Large intestine (tissue), 3 donors: Measurements from ENCODE around the gene ASCC3. TPM values are rescaled to one million over a fixed set of nuclear protein-coding genes. Genes with fewer than 3 reads are reported as not detected.

ENCODE experiments used
- DNase-seq, 2 donors: peaks; one replicate each; pipeline versions ENCODE4 v3.0.0 to v3.0.0-alpha.2; 2013
- H3K27ac ChIP-seq: one replicate; pipeline ENCODE4 v1.5.1; 2013; ENCODE audit warnings: low read length
- H3K27me3 ChIP-seq: 2 replicates; pipeline ENCODE4 v1.6.1; 2013; ENCODE audit warnings: low read length; ENCODE audit not compliant: control insufficient read depth, insufficient read depth
- H3K36me3 ChIP-seq: 2 replicates; pipeline ENCODE4 v1.6.1; 2013; ENCODE audit warnings: low read length; ENCODE audit not compliant: control insufficient read depth, insufficient read depth
- H3K4me1 ChIP-seq: one replicate; pipeline ENCODE4 v1.6.1; 2013; ENCODE audit warnings: low read length; ENCODE audit not compliant: control insufficient read depth, insufficient read depth
- H3K4me3 ChIP-seq: one replicate; pipeline ENCODE4 v1.5.1; 2013; ENCODE audit warnings: low read length
- H3K9me3 ChIP-seq: one replicate; pipeline ENCODE4 v1.6.1; 2013; ENCODE audit warnings: mild to moderate bottlenecking, low read depth, low read length, moderate library complexity; ENCODE audit not compliant: control insufficient read depth
- WGBS: methylation state at CpG from one replicate; pipeline ENCODE4 v1.1.5; 2013; ENCODE audit warnings: low lambda C conversion rate; ENCODE audit not compliant: insufficient coverage; 5-methylcytosine and 5-hydroxymethylcytosine counted together
- polyA plus RNA-seq: library from polyadenylated mRNA; unstranded; fragments of 120-200 nt; gene quantifications from one replicate; pipeline ENCODE4 v1.2.1, GENCODE V29; 2013

Gene ASCC3
- polyA plus RNA-seq, 1 donor = 25.8 TPM

DNA sequence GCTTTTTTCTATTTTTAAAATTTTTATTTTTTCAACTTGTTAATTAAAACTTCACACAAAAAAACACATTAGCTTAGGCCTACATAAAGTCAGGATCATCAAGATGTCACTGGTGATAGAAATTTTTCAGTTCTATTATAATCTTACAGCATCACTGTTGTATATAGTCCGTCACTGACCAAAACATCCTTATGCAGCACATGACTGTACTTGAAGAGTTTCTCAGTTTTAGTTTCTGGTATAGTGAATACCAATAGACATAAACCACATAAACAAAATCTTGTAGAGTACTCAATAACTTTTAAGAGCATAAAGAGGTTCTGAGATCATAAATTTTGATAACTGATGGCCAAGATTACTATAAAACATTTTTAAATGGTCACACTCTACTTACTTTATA lies 71.8 kb downstream of the ASCC3 start:
- no peak for DNase-seq
- WGBS = no CpG with 5 or more reads among the region's 1 CpG
- no peaks in the 10 kb centered on the region for H3K27me3 ChIP-seq
- H3K27ac ChIP-seq = no peak overlapping the region
- H3K4me1 ChIP-seq = no peaks in the 10 kb centered on the region
- H3K4me3 ChIP-seq = no peak overlapping the region
- no peaks in the 10 kb centered on the region for H3K9me3 ChIP-seq
- peaks cover 2% of the 10 kb centered on the region for H3K36me3 ChIP-seq

DNA sequence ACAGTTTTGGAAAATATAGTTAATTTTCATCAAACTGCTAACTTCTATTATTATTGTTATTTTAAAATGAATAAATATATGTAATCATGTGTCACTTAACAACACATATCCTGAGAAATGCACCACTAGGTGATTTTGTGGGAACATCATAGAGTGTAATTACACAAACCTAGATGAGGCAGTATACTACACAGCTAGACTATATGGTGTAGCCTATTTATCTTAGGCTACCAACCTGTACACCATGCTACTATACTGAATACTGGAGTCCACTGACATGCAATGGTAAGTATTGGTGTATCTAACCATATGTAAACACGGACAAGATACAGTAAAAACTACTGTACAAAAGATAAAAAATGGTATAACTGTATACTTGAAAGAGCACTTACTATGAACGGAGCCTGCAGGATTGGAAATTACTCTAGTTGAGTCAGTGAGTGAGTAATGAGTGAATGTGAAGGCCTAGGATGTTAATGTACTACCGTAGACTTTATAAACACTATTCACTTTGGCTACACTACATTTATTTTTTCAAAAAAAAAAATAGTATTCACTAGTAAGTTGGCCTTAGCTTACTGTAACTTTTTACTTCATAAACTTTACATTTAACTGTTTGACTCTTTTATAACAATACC lies 72.4 kb downstream of the ASCC3 start:
- Histone ChIP-seq H3K4me3 (no peak overlapping the region), H3K4me1 (no peaks in the 10 kb centered on the region), H3K27ac (no peak overlapping the region), H3K9me3 (no peaks in the 10 kb centered on the region), H3K36me3 (peaks cover 2% of the 10 kb centered on the region), H3K27me3 (no peaks in the 10 kb centered on the region)
- DNase-seq = no peak
- 82% methylated on average over 3 of the region's 3 CpGs for WGBS

DNA sequence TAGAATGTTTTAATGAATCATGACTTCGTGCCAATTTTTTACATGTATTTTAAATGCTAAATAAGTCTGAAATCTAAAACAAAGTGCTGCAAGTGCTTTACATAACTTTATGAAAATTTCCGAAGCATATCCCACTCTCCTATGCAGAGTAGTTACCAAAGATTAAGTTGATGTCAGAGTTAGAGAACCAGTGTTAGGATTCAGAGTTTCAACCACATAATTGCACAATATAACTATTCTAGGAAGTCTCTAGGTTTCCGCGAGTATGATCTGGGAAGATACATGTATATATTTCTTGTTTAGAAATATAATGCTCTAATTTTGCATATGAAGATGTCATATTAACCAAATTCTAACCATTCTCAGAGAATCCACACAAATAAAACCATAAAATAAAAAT lies 74.8 kb downstream of the ASCC3 start:
- no peaks in the 10 kb centered on the region for H3K9me3 ChIP-seq
- WGBS = 100% methylated on average over 1 of the region's 4 CpGs
- H3K4me3 ChIP-seq = no peak overlapping the region
- peaks cover 2% of the 10 kb centered on the region for H3K36me3 ChIP-seq
- no peak overlapping the region for H3K27ac ChIP-seq
- no peaks in the 10 kb centered on the region for H3K4me1 ChIP-seq
- H3K27me3 ChIP-seq = no peaks in the 10 kb centered on the region
- DNase-seq = no peak

DNA sequence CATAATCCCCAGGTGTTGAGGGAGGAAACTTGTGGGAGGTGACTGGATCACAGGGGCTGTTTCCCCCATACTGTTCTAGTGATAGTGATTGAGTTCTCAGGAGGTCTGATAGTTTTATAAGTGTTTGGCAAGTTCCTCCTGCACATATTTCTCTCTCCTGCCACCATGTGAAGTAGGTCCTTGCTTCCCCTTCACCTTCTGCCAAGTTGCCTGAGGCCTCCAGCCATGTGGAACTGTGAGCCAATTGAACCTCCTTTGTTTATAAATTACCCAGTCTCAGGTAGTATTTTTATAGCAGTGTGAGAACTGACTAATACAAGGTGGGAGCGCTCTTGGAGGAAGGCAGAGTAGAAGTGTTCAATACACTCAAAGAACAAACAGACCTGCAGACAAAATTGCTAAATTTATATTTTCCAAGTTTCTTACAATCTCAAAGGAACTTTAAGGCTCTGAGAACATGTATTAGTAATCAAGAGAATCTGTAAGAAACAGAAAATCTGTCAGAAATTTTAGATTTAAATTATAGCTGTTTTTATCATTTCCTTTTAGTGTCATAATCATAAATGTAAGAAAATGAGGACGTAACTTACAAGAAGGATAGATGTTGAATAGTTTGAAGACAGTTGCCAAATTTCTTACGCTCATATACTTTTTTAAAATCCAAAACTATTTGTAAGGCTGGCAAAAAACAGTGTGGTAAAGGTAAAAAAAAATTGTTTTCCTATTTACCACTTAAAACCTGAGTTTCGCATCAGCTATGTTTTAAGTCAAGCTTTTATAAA lies 77.7 kb downstream of the ASCC3 start:
- Histone ChIP-seq H3K4me1 (no peaks in the 10 kb centered on the region), H3K36me3 (peaks cover 4% of the 10 kb centered on the region), H3K27me3 (no peaks in the 10 kb centered on the region), H3K9me3 (no peaks in the 10 kb centered on the region), H3K27ac (no peak overlapping the region), H3K4me3 (no peak overlapping the region)
- WGBS = 95% methylated on average over 3 of the region's 4 CpGs
- DNase-seq = no peak

DNA sequence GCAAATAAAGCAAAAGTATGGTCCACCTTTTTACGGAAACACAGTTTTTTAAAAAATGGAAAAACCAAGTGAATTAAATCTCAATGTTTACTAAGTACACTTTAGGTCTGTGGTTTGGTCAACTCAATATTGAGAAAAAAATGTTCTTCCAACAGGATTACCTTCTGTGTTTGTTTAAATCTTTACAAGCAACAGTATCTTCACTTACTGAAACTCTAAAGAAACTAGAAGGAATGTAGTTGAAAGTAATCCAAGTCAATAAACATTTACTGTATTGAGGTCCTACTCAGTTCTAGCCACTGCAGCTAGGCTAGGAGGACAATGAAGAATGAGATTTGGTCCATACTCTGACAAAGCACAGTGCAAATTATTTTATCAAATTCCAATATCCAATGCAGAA lies 80.1 kb downstream of the ASCC3 start:
- 100% methylated on average over 1 of the region's 1 CpG for WGBS
- H3K9me3 ChIP-seq = no peaks in the 10 kb centered on the region
- H3K4me3 ChIP-seq = no peak overlapping the region
- no peaks in the 10 kb centered on the region for H3K27me3 ChIP-seq
- peaks cover 4% of the 10 kb centered on the region for H3K36me3 ChIP-seq
- no peaks in the 10 kb centered on the region for H3K4me1 ChIP-seq
- no peak for DNase-seq
- H3K27ac ChIP-seq = no peak overlapping the region

DNA sequence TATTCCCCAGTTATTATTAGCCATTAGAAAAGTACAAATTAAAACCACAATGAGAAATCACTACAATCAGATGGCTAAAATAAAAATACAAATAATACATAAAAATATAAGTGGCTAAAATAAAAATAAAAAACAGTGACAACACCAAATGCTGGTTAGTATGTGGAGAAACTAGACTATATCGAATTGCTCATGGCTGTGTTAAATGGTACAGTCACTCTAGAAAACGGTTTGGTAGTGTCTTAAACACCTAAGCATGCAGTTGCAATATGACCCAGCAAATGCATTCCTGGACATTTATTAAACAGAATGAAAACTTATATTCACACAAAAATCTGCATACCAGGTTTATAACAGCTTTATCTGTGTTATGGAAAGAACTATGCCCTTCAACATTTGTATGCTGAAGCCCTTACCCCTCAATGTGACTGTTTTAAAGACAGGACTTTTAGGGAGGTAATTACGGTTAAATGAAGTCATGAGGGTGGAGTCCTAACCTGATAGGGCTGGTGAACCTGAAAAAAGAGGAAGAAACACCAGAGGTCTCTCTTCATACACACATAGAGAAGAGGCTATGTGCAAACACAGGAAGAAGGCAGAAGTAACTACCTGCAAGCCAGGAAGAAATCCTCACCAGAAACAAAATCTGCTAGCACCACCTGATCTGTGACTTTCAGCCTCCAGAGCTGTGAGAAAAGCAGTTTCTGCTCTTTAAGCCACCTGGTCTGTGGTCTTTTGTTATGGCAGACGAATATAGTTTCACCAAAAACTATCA lies 84.9 kb downstream of the ASCC3 start:
- no peaks in the 10 kb centered on the region for H3K27me3 ChIP-seq
- DNase-seq = no peak
- no peak overlapping the region for H3K27ac ChIP-seq
- no peaks in the 10 kb centered on the region for H3K4me1 ChIP-seq
- H3K4me3 ChIP-seq = no peak overlapping the region
- H3K9me3 ChIP-seq = no peaks in the 10 kb centered on the region
- peaks cover 9% of the 10 kb centered on the region for H3K36me3 ChIP-seq
- 94% methylated on average over 2 of the region's 4 CpGs for WGBS

DNA sequence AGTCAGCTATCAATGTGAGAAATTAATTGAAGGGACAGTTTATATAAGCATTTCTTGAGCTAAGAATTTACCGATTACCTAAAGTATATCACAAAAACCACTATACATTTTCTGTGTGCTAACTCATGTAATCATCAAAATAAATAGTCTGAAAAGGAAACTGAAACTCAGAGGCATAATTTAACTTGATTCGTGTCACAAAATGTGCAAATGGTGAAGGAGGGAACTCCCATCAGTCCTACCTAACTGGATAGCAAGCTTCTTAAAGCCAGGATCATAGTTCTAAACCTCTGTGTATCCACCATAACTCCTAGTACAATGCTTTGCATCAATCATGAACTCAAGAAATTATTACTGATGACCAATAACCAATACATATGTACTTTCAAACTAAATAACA lies 91.0 kb downstream of the ASCC3 start:
- no peaks in the 10 kb centered on the region for H3K4me1 ChIP-seq
- peaks cover 3% of the 10 kb centered on the region for H3K36me3 ChIP-seq
- H3K27me3 ChIP-seq = no peaks in the 10 kb centered on the region
- no peaks in the 10 kb centered on the region for H3K9me3 ChIP-seq
- no peak for DNase-seq
- no CpG with 5 or more reads among the region's 2 CpGs for WGBS
- no peak overlapping the region for H3K27ac ChIP-seq
- H3K4me3 ChIP-seq = no peak overlapping the region

DNA sequence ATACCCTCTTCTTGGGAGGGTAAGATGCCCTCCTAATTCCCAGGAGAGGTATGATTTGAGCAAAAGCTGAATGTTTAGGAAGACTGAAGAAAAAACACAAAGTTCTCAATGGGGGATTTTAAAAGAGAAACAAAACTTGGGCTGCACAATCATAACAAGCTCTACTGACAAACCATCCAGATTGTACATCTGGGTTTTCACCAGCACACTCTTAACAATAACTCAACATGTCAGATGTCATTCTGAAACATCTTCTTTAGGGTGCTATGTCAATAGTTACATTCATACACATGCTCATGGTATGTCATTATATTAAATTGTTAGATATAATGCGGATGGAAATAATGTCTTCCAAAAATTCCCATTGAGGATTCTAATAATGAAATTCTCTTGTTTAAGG lies 95.1 kb downstream of the ASCC3 start:
- Histone ChIP-seq H3K4me1 (no peaks in the 10 kb centered on the region), H3K27ac (no peak overlapping the region), H3K4me3 (no peak overlapping the region), H3K36me3 (no peaks in the 10 kb centered on the region), H3K27me3 (no peaks in the 10 kb centered on the region), H3K9me3 (no peaks in the 10 kb centered on the region)
- 100% methylated on average over 1 of the region's 1 CpG for WGBS
- no peak for DNase-seq

DNA sequence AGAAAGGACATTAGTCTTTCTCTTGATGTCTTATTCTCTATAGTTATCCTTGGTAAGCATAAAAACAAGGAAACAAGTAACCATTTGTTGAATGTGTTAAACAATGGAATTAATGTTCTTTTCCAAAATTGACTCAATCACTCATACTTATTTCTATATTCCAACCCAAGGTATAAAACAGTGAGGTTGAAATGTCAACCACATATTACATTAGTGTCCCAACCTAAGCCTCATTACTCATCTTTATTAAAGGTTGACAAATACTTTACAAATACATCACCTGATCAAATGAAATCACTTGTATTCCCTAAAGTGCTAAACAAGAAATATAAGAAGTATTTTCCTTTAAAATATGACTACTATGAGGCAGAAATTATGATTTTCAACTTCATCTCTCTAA lies 100.5 kb downstream of the ASCC3 start:
- Histone ChIP-seq H3K27ac (no peak overlapping the region), H3K4me3 (no peak overlapping the region), H3K9me3 (no peaks in the 10 kb centered on the region), H3K36me3 (no peaks in the 10 kb centered on the region), H3K4me1 (no peaks in the 10 kb centered on the region), H3K27me3 (no peaks in the 10 kb centered on the region)
- DNase-seq = no peak

DNA sequence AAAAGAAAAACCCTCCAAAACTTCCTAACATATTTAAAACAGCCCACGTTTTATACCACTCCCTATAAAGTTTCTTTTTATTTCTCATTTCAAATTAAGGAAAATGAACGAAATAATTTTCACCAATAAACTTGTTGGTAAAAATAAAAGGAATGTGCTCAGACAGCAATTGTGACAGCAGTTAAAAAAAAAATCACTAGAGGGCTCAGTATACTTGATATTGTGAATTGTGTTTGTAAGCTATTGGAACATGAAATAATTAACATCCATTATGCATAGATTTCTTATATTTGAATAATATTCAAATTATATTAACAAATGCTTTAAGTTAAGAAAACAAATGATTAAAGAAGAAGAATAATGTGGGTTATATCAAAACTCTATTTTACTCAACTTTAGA lies 105.5 kb downstream of the ASCC3 start:
- Histone ChIP-seq H3K27ac (no peak overlapping the region), H3K4me1 (no peaks in the 10 kb centered on the region), H3K27me3 (no peaks in the 10 kb centered on the region), H3K9me3 (no peaks in the 10 kb centered on the region), H3K4me3 (no peak overlapping the region), H3K36me3 (peaks cover 2% of the 10 kb centered on the region)
- 95% methylated on average over 2 of the region's 2 CpGs for WGBS
- DNase-seq = no peak
